LNCAP (cell line): ENCODE data around the gene TMEM163.

ENCODE experiments used
- CTCF ChIP-seq: fragments of 450-650 bp; IDR thresholded peaks from 2 replicates; pipeline ENCODE4 v1.5.1; 2017; ENCODE audit warnings: mild to moderate bottlenecking

The TMEM163 gene

GRCh38 chr2:134599236-134599635 is 119.6 kb downstream of the TMEM163 start:
- TF ChIP-seq CTCF: no peak

- TF ChIP-seq CTCF: no peak
These were observed 124.4 kb downstream of the TMEM163 start for GRCh38 chr2:134594399-134594798.

- no peak for TF ChIP-seq CTCF
These were observed 125.3 kb downstream of the TMEM163 start for GRCh38 chr2:134593519-134593918.

- no peak for TF ChIP-seq CTCF
These were observed 126.4 kb downstream of the TMEM163 start for GRCh38 chr2:134592377-134592776.

GRCh38 chr2:134591526-134591925 is 127.3 kb downstream of the TMEM163 start:
- TF ChIP-seq CTCF: no peak

GRCh38 chr2:134590679-134591078 is 128.1 kb downstream of the TMEM163 start:
- no peak for TF ChIP-seq CTCF

GRCh38 chr2:134588556-134588955 is 130.2 kb downstream of the TMEM163 start:
- no peak for TF ChIP-seq CTCF

GRCh38 chr2:134586326-134586965 is 132.4 kb downstream of the TMEM163 start:
- TF ChIP-seq CTCF: no peak
